CD4-positive, CD25-positive, alpha-beta regulatory T cell (primary cell): ENCODE data around the gene INMT. TPM values are rescaled to one million over a fixed set of nuclear protein-coding genes. Genes with fewer than 3 reads are reported as not detected.

ENCODE experiments used
- ATAC-seq, 2 donors: fragments of 150-1000 bp; cut with Tn5 transposase; one replicate each; pipeline ENCODE4 v1.10.0; 2021; ENCODE audit warnings: low read depth in 2 of 2, moderate number of reproducible peaks in 2 of 2, moderate library complexity in 1 of 2
- DNase-seq, 3 donors: peaks; one replicate each; pipeline versions ENCODE4 v3.0.0 to v3.0.0-alpha.2; 2012 to 2022; ENCODE audit warnings: mixed read lengths in 1 of 3
- H3K27ac ChIP-seq: one replicate; pipeline ENCODE4 v1.7.0; 2013; ENCODE audit warnings: mild to moderate bottlenecking, low read length; ENCODE audit not compliant: insufficient read depth, poor library complexity, severe bottlenecking
- H3K27me3 ChIP-seq: one replicate; pipeline ENCODE4 v1.7.0; 2013; ENCODE audit warnings: low read length; ENCODE audit not compliant: control insufficient read depth, insufficient read depth
- H3K36me3 ChIP-seq: one replicate; pipeline ENCODE4 v1.7.0; 2013; ENCODE audit warnings: mild to moderate bottlenecking, low read length, moderate library complexity; ENCODE audit not compliant: control insufficient read depth, insufficient read depth
- H3K4me1 ChIP-seq: 2 replicates; pipeline ENCODE4 v1.7.0; 2013; ENCODE audit warnings: mild to moderate bottlenecking, low read length; ENCODE audit not compliant: insufficient read depth, control insufficient read depth, poor library complexity, severe bottlenecking
- H3K4me3 ChIP-seq: one replicate; pipeline ENCODE4 v1.7.0; 2013; ENCODE audit warnings: low read depth, mild to moderate bottlenecking, low read length, moderate library complexity
- H3K9me3 ChIP-seq, 2 experiments: 1 replicate in 1 of 2; 2 replicates in 1 of 2; pipeline ENCODE4 v1.7.0; 2013; ENCODE audit warnings: low read length in 2 of 2, mild to moderate bottlenecking in 1 of 2, moderate library complexity in 1 of 2; ENCODE audit not compliant: control insufficient read depth in 2 of 2
- H3K27ac Mint-ChIP-seq, 3 donors: one replicate each; pipeline ENCODE4 v1.8.0; 2020 to 2022; ENCODE audit warnings: mild to moderate bottlenecking in 3 of 3, mixed read lengths in 3 of 3, moderate library complexity in 2 of 3
- H3K27me3 Mint-ChIP-seq: one replicate; pipeline ENCODE4 v1.8.0; 2022; ENCODE audit warnings: mild to moderate bottlenecking, mixed read lengths
- H3K36me3 Mint-ChIP-seq: one replicate; pipeline ENCODE4 v1.8.0; 2020; ENCODE audit warnings: mixed read lengths
- H3K4me1 Mint-ChIP-seq, 4 donors: one replicate each; pipeline ENCODE4 v1.8.0; 2020 to 2022; ENCODE audit warnings: mixed read lengths in 4 of 4, mild to moderate bottlenecking in 1 of 4
- H3K4me3 Mint-ChIP-seq, 4 donors: one replicate each; pipeline ENCODE4 v1.8.0; 2020 to 2022; ENCODE audit warnings: mild to moderate bottlenecking in 4 of 4, mixed read lengths in 4 of 4, moderate library complexity in 3 of 4
- H3K9me3 Mint-ChIP-seq, 7 donors: one replicate each; pipeline ENCODE4 v1.8.0; 2020 to 2022; ENCODE audit warnings: mixed read lengths in 7 of 7, mild to moderate bottlenecking in 3 of 7, moderate library complexity in 2 of 7
- polyA plus RNA-seq, 4 donors: library from polyadenylated mRNA; unstranded; fragments of 300-500 nt; fragmentation: Illumina TruSeq; gene quantifications; one replicate each; pipeline ENCODE4 v1.2.3, GENCODE V29; 2021
- total RNA-seq: library from RNA; stranded (reverse); gene quantifications from one replicate; pipeline ENCODE4 v1.2.3, GENCODE V29; 2022

INMT gene
- total and polyA plus RNA-seq, 5 donors from 2014 or later, result 0.14 to 0.16 TPM; not detected in 3

DNA sequence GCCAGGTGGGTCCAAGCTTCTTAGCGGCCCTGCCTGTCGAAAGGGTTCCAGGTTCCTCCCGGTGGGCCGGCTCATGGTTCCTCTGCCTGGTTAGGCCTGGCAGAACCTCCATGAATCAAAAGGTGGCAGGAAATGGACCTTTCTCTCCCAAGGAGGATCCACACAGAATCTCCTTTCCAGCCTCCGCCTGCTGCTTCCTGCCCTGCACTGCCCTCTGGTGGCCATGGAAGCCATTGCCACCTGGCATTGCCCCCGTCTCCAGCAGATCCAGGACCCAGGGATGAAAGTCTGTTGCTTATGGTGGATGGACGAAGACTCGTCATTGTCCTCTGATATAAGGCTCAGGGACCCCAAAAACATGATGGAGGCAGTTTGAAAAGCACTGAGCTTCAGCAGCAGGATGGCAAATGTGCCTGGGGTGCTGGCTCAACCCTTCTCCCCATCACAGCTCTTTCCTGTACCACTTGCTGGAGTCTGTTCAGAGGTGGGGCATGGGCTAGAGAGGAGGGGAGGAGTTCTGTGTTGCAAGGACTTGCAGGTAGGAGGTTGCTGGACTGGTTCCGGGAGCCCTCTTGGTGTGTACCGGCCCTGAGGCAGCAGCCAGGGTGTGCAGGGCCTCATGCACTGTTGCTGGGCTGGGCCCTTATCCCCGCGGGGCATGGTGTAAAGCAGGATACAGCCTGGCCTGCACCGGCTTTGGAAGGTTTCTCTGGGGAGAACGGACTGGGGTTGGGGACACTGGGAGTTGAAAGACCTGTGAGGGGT lies 11.3 kb upstream of the INMT start:
- Histone ChIP-seq H3K27ac (no peak overlapping the region), H3K36me3 (no peaks in the 10 kb centered on the region), H3K9me3 (no peaks in the 10 kb centered on the region), H3K4me3 (no peak overlapping the region), H3K4me1 (peaks cover 38% of the 10 kb centered on the region), H3K27me3 (no peaks in the 10 kb centered on the region)
- H3K36me3 Mint-ChIP-seq, result no peaks in the 10 kb centered on the region
- H3K4me3 Mint-ChIP-seq, result no peak overlapping the region
- peak overlapping the region in 2 of 3 donors; percentile 46 to 79 for H3K27ac Mint-ChIP-seq
- ATAC-seq (peak; percentile 42 to 57), DNase-seq (peak; percentile 57 to 73 (median 71))
- H3K4me1 Mint-ChIP-seq, result peaks cover 12 to 51% (median 29%) of the 10 kb centered on the region in 4 donors
- H3K9me3 Mint-ChIP-seq, result no peaks in the 10 kb centered on the region
- no peaks in the 10 kb centered on the region for H3K27me3 Mint-ChIP-seq

DNA sequence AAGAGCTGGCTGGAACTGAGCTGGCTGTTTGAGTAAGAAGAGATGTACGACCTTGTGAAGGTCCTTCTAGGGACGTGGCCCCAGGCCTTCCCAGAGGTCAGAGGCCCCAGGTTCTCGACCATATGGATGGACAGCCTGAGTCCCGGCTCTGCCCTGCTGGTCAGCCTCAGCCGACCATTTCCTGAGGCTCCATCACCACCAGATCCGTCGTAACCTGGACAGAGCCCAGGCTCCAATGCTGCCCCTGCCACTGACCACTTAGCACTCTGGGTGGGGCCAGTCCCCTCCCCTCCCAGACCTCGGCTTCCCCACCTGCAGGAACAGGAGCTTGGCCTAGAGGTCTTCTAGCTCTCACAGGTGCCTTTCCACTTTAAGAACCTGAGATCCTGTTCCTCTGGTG lies 10.6 kb upstream of the INMT start:
- Mint-ChIP-seq H3K4me3 (no peak overlapping the region), H3K9me3 (no peaks in the 10 kb centered on the region), H3K36me3 (no peaks in the 10 kb centered on the region), H3K27ac (no peak overlapping the region), H3K4me1 (peaks cover 12 to 49% (median 29%) of the 10 kb centered on the region in 4 donors), H3K27me3 (no peaks in the 10 kb centered on the region)
- Histone ChIP-seq H3K9me3 (no peaks in the 10 kb centered on the region), H3K27me3 (no peaks in the 10 kb centered on the region), H3K4me3 (no peak overlapping the region), H3K36me3 (no peaks in the 10 kb centered on the region), H3K27ac (no peak overlapping the region), H3K4me1 (peaks cover 38% of the 10 kb centered on the region)
- DNase-seq, result no peak
- no peak for ATAC-seq

DNA sequence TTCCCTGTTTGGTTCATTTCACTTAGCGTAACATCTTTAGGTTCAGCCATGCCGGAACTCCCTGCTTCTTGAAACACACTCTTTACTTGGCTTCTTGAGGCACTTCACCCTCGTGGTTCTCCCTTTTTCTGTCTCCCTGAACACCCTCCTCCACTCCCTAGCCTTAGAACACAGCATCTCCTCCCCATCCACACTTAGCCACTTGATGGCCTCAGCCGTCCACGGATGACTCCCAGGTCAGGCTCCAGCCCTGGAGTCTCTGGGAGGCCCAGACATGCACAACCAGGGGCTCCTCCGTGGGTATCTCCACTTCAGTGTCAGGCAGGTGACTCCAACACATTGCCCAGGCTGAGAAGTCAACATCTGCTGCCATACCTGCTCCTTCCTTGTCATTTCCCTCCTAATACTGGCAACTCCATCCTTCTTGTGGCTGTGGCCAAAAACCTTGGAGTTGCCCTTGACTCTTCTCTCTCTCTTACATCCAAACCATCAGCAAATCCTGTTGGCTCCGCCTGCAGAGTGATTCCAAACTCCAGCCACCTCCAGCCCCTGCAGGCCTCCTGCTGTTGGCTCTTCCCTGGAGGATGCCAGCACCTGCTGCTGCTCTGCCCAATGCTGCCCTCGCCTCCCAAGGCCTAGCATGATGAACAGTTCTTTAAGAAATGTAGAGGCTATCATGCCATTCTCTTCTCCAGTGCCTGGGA lies 8.4 kb upstream of the INMT start:
- H3K27ac ChIP-seq, result no peak overlapping the region
- no peak for ATAC-seq

DNA sequence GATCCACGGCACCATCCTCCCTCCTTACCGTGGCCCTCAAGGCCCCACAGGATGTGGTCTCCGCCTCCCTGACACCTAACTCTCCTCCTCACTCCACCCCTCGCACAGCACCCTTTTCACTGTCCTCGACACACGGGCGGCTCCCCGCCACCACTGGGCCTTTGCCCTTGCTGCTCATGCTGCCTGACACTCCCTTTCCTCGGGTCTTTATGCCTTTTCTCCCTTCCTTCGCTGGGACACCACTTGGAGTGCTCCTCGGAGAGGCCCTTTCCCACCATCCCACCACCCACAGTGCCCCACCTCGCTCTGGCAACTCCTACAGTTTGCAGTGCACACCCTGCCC lies 7.9 kb upstream of the INMT start:
- Mint-ChIP-seq H3K27me3 (no peaks in the 10 kb centered on the region), H3K4me3 (no peak overlapping the region), H3K27ac (peak overlapping the region in 2 of 3 donors; percentile 44 to 65), H3K4me1 (peaks cover 0 to 28% (median 10%) of the 10 kb centered on the region in 4 donors), H3K9me3 (no peaks in the 10 kb centered on the region), H3K36me3 (no peaks in the 10 kb centered on the region)
- Histone ChIP-seq H3K9me3 (no peaks in the 10 kb centered on the region), H3K4me3 (no peak overlapping the region), H3K36me3 (no peaks in the 10 kb centered on the region), H3K4me1 (peaks cover 15% of the 10 kb centered on the region), H3K27ac (no peak overlapping the region), H3K27me3 (peaks cover 1% of the 10 kb centered on the region)
- peak in 1 of 3 donors; percentile 25 for DNase-seq
- ATAC-seq, result no peak

More for the DNA sequence above, 8.4 kb upstream of the INMT start:
- no peak for DNase-seq
- Mint-ChIP-seq H3K27me3 (no peaks in the 10 kb centered on the region), H3K4me3 (no peak overlapping the region), H3K27ac (peak overlapping the region in 2 of 3 donors; percentile 44 to 65), H3K9me3 (no peaks in the 10 kb centered on the region), H3K36me3 (no peaks in the 10 kb centered on the region), H3K4me1 (peaks cover 0 to 33% (median 14%) of the 10 kb centered on the region in 4 donors)
- no peaks in the 10 kb centered on the region for H3K27me3 ChIP-seq
- H3K9me3 ChIP-seq, result no peaks in the 10 kb centered on the region
- H3K36me3 ChIP-seq, result no peaks in the 10 kb centered on the region
- H3K4me3 ChIP-seq, result no peak overlapping the region
- H3K4me1 ChIP-seq, result peaks cover 21% of the 10 kb centered on the region

DNA sequence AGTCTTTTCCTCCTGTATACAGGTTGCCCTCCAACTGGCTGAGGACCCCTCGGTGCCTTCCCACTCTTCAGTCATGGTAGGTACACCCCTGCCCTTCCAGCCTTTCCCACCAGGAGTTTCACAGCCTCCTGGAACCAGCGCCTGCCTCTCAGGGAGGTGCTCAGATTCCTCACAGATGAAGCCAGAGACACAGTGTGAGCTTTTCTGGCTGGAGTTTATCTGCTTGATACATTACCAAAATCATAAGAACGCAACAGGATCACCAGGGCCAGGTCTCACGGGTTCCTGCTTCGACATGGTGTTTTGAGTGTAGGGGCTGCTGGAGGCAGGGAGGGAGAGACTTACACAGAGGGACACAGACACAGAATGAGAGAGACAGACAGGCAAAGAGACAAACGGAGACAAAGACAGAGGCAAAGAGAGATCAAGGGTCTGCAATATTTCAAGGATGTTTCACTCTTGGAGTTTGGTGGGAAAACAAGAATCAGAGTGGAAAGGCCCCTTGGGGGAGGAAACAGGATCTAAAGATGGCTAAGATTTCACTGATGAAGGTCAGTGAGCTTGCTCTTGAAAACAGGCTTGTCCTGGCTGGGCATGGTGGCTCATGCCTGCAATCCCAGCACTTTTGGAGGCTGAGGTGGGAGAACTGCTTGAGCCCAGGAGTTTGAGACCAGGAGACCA lies 6.5 kb upstream of the INMT start:
- Histone ChIP-seq H3K9me3 (no peaks in the 10 kb centered on the region), H3K27me3 (peaks cover 1% of the 10 kb centered on the region), H3K4me1 (peaks cover 3% of the 10 kb centered on the region), H3K27ac (no peak overlapping the region), H3K4me3 (no peak overlapping the region), H3K36me3 (no peaks in the 10 kb centered on the region)
- peaks cover 0 to 14% (median 7%) of the 10 kb centered on the region in 4 donors for H3K4me1 Mint-ChIP-seq
- H3K36me3 Mint-ChIP-seq, result no peaks in the 10 kb centered on the region
- ATAC-seq, result no peak
- H3K9me3 Mint-ChIP-seq, result no peaks in the 10 kb centered on the region
- no peak overlapping the region for H3K27ac Mint-ChIP-seq
- no peak for DNase-seq
- no peak overlapping the region for H3K4me3 Mint-ChIP-seq
- H3K27me3 Mint-ChIP-seq, result no peaks in the 10 kb centered on the region

DNA sequence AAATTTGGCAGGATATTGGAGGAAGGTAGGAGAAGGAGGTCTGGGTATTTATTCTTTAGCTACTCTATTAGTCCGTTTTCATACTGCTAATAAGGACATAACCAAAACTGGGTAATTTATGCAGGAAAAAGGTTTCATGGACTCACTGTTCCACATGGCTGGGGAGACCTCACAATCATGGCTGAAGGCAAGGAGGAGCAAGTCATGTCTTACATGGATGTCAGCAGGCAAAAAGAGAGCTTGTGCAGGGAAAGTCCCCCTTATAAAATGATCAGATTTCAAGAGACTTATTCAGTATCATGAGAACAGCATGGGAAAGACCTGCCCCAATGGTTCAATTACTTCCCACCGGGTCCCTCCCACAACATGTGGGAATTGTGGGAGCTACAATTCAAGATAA lies 1.9 kb upstream of the INMT start:
- H3K27me3 Mint-ChIP-seq, result no peaks in the 10 kb centered on the region
- Histone ChIP-seq H3K27me3 (peaks cover 1% of the 10 kb centered on the region), H3K4me3 (no peak overlapping the region), H3K9me3 (no peaks in the 10 kb centered on the region), H3K4me1 (no peaks in the 10 kb centered on the region), H3K36me3 (no peaks in the 10 kb centered on the region), H3K27ac (no peak overlapping the region)
- H3K4me3 Mint-ChIP-seq, result no peak overlapping the region
- DNase-seq, result no peak
- no peak overlapping the region for H3K27ac Mint-ChIP-seq
- no peaks in the 10 kb centered on the region for H3K9me3 Mint-ChIP-seq
- H3K4me1 Mint-ChIP-seq, result no peaks in the 10 kb centered on the region
- no peak for ATAC-seq
- H3K36me3 Mint-ChIP-seq, result no peaks in the 10 kb centered on the region

DNA sequence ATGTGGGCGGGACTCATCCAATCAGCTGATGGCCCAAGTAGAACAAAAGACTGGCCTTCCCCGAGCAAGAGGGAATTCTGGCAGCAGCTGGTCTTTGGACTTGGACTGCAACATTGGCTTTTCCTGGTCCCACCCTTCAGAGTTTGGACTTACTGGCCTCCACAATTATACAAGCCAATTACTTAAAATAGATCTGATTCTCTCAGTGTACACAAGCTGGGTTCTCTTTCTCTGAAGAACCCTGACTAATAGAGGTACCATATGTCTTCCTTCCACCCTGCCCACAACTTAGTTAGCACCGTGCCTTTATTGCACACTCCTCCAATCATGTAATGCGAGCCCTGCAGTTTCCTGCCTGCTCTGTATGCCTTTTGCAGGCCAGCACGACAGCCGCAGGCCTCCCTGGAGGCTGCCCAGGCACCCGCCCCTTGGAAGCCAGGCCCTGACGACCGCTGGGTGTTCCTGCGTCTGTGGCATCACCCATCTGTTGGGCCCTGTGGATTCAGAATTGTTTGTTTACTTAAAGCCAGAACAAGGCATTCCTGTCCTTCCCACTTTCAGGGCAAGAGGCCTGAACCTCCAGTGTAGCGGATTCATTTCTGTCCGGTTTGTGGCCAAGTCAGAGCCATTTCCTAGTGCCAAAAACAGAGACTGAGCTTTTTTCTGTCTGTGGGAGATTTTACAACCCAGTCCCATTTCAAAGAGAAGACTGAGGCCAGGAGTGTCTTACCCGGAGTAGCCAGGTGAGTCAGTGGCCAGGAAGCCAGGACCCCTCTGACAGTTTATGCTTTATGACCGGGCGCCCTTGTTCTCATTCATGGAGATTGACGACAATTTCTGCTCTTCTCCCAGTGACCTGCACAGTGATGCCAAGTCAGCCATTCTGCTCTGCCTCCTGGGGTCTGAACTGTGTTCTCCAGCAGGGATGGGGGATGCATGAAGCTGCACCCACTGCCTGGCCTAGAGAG lies 968 bp upstream of the INMT start:
- no peak for ATAC-seq
- Mint-ChIP-seq H3K27ac (no peak overlapping the region), H3K4me1 (no peaks in the 10 kb centered on the region), H3K36me3 (no peaks in the 10 kb centered on the region), H3K9me3 (no peaks in the 10 kb centered on the region), H3K27me3 (no peaks in the 10 kb centered on the region), H3K4me3 (no peak overlapping the region)
- Histone ChIP-seq H3K36me3 (no peaks in the 10 kb centered on the region), H3K27me3 (peaks cover 1% of the 10 kb centered on the region), H3K27ac (no peak overlapping the region), H3K4me1 (no peaks in the 10 kb centered on the region), H3K9me3 (no peaks in the 10 kb centered on the region), H3K4me3 (no peak overlapping the region)
- DNase-seq, result no peak
